Panc1 (cell line): ENCODE measurements around the gene SGK1. TPM values are rescaled to one million over a fixed set of nuclear protein-coding genes. Genes with fewer than 3 reads are reported as not detected.
A peak's percentile ranks its signal among the peaks of the same experiment; 100 is the strongest.

ENCODE experiments used
- ATAC-seq: fragments of 200-7000 bp; cut with Tn5 transposase; 2 replicates; pipeline ENCODE4 v1.9.1; 2020; ENCODE audit warnings: mild to moderate bottlenecking, moderate library complexity
- BruUV-seq: library from RNA; stranded (reverse); fragments of 400-500 nt; replicated peaks from 2 replicates; lab custom pipeline; 2021; lab: Mats Ljungman, UMichigan
- CTCF ChIA-PET: fragments of 300-600 bp; sonication (Branson Sonifier 250); formaldehyde crosslinking; loops from one replicate; lab custom pipeline; 2022; ENCODE audit warnings: antibody characterized with exemption; lab: Charles Lee
- POLR2A ChIA-PET: fragments of 300-600 bp; sonication (Branson Sonifier 250); formaldehyde crosslinking; loops from one replicate; lab custom pipeline; 2022; ENCODE audit warnings: antibody characterized with exemption; lab: Charles Lee
- DNase-seq: peaks from one replicate; pipeline ENCODE4 v3.0.0-alpha.2; 2010; ENCODE audit warnings: low read depth, low spot score
- H3K27ac ChIP-seq: 2 replicates; pipeline ENCODE4 v1.5.1; 2011; ENCODE audit warnings: mild to moderate bottlenecking, low read length, inconsistent platforms
- H3K27me3 ChIP-seq: fragments of 200-500 bp; sonication (Bioruptor generic); 2 replicates; pipeline ENCODE4 v1.6.0; 2014; ENCODE audit warnings: low read length, inconsistent platforms; ENCODE audit not compliant: control insufficient read depth, insufficient read depth
- H3K36me3 ChIP-seq: fragments of 200-500 bp; sonication (Bioruptor generic); 2 replicates; pipeline ENCODE4 v1.5.1; 2014; ENCODE audit warnings: inconsistent platforms, mild to moderate bottlenecking, low read length, moderate library complexity; ENCODE audit not compliant: control insufficient read depth, insufficient read depth
- H3K4me1 ChIP-seq: 2 replicates; pipeline ENCODE4 v1.5.1; 2011; ENCODE audit warnings: inconsistent platforms, mild to moderate bottlenecking, low read length, moderate library complexity; ENCODE audit not compliant: control insufficient read depth, insufficient read depth
- H3K4me3 ChIP-seq, 2 experiments: 2 replicates each; pipeline ENCODE4 v1.5.1; 2011 to 2012; ENCODE audit warnings: low read depth in 2 of 2, low read length in 2 of 2, mild to moderate bottlenecking in 2 of 2, inconsistent platforms in 1 of 2, moderate library complexity in 1 of 2
- H3K9me3 ChIP-seq: fragments of 200-500 bp; sonication (Bioruptor generic); 2 replicates; pipeline ENCODE4 v1.5.1; 2014; ENCODE audit warnings: low read depth, mild to moderate bottlenecking, inconsistent platforms, low read length, moderate library complexity; ENCODE audit not compliant: control insufficient read depth, insufficient read depth
- POLR2AphosphoS5 ChIP-seq: IDR thresholded peaks from 2 replicates; pipeline ENCODE4 v1.6.1; 2012; ENCODE audit warnings: mild to moderate bottlenecking, low read depth, low read length, moderate library complexity
- SIN3A ChIP-seq: IDR thresholded peaks from 2 replicates; pipeline ENCODE4 v1.6.1; 2012; ENCODE audit warnings: low read depth, mild to moderate bottlenecking, low read length, moderate library complexity, borderline replicate concordance; ENCODE audit not compliant: insufficient read depth
- TCF7L2 ChIP-seq: IDR thresholded peaks from 2 replicates; pipeline ENCODE4 v1.6.1; 2011; ENCODE audit warnings: mild to moderate bottlenecking, low read depth, low read length, inconsistent platforms
- in situ Hi-C: cut with HindIII; loops from 2 replicates; pipeline ENCODE4 v1.10.0; 2016; ENCODE audit warnings: low sequenced_read_pairs, low pct_unique_long_range_greater_than_20kb
- intact Hi-C: fragments of 100-400 bp; cut with micrococcal nuclease; formaldehyde crosslinking; loops from one replicate; pipeline ENCODE4 v1.10.0; 2022; ENCODE audit not compliant: unreplicated experiment
- total RNA-seq: library from RNA; stranded (reverse); gene quantifications from one replicate; pipeline ENCODE4 v1.2.1, GENCODE V29; 2021; ENCODE audit not compliant: unreplicated experiment
- TF ChIP-seq, protein P1 (sequence below), 2 experiments: IDR thresholded peaks; 2 replicates each; pipeline ENCODE4 v1.6.1; 2011 to 2012; ENCODE audit warnings: low read depth in 2 of 2, control low read depth in 1 of 2, low read length in 1 of 2, mild to moderate bottlenecking in 1 of 2, moderate library complexity in 1 of 2; ENCODE audit not compliant: insufficient read depth in 1 of 2
- TF ChIP-seq, protein P2 (sequence below): fragments of 450-650 bp; IDR thresholded peaks from 2 replicates; pipeline ENCODE4 v1.5.1; 2017; ENCODE audit warnings: mild to moderate bottlenecking

SGK1 gene
- total RNA-seq, 1 experiment from 2014 or later = 7.5 TPM

DNA sequence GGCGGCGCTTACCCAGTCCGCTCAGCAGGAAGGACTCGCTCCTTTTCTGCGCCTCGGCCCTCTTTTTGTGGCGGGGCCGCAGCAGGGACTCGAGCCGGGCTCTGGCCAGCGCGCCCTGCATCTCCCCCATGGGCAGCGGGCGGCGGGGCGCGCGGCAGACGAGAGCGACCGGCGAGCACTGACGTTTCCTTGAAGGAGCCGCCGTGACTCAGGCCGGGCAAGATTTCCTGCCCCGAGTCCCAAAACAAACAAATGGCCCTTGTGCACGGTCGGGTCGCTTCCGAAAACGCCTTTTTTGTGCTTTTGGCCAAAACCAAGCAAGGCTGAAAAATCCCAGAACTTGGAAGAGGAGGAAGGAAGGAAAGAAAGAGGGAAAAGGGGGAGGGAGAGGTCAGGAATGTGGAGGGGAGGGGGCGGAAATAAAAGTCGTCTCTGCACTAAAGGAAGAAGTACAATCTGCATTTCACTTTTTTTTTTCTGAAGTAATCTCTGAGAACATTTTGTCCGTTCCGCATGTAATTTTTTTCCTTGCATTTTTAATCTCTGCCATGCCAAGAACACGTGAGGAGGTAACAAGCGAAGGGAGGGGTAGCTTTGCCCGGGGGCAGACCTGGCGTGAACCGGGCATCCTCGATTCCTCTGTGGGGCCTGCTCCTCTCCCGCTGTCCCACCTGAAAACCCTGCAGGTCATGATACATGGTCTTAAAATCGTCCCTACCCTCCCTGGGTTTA is 142.2 kb downstream of the SGK1 start:
- BruUV-seq = no TSS peak
- TF ChIP-seq, protein P1, sequence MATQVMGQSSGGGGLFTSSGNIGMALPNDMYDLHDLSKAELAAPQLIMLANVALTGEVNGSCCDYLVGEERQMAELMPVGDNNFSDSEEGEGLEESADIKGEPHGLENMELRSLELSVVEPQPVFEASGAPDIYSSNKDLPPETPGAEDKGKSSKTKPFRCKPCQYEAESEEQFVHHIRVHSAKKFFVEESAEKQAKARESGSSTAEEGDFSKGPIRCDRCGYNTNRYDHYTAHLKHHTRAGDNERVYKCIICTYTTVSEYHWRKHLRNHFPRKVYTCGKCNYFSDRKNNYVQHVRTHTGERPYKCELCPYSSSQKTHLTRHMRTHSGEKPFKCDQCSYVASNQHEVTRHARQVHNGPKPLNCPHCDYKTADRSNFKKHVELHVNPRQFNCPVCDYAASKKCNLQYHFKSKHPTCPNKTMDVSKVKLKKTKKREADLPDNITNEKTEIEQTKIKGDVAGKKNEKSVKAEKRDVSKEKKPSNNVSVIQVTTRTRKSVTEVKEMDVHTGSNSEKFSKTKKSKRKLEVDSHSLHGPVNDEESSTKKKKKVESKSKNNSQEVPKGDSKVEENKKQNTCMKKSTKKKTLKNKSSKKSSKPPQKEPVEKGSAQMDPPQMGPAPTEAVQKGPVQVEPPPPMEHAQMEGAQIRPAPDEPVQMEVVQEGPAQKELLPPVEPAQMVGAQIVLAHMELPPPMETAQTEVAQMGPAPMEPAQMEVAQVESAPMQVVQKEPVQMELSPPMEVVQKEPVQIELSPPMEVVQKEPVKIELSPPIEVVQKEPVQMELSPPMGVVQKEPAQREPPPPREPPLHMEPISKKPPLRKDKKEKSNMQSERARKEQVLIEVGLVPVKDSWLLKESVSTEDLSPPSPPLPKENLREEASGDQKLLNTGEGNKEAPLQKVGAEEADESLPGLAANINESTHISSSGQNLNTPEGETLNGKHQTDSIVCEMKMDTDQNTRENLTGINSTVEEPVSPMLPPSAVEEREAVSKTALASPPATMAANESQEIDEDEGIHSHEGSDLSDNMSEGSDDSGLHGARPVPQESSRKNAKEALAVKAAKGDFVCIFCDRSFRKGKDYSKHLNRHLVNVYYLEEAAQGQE (IDR thresholded peaks at IDR 0.05; ENCODE audit: insufficient read depth in 1 of 2, low read depth in 2 of 2, low read length in 1 of 2) = no peak
- TF ChIP-seq SIN3A = no peak
- TF ChIP-seq POLR2AphosphoS5 = no peak
- TF ChIP-seq TCF7L2 = peak; percentile 51; the same call in 1 of the 2 replicates
- TF ChIP-seq, protein P2, sequence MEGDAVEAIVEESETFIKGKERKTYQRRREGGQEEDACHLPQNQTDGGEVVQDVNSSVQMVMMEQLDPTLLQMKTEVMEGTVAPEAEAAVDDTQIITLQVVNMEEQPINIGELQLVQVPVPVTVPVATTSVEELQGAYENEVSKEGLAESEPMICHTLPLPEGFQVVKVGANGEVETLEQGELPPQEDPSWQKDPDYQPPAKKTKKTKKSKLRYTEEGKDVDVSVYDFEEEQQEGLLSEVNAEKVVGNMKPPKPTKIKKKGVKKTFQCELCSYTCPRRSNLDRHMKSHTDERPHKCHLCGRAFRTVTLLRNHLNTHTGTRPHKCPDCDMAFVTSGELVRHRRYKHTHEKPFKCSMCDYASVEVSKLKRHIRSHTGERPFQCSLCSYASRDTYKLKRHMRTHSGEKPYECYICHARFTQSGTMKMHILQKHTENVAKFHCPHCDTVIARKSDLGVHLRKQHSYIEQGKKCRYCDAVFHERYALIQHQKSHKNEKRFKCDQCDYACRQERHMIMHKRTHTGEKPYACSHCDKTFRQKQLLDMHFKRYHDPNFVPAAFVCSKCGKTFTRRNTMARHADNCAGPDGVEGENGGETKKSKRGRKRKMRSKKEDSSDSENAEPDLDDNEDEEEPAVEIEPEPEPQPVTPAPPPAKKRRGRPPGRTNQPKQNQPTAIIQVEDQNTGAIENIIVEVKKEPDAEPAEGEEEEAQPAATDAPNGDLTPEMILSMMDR = no peak
- Histone ChIP-seq H3K4me1 (peaks cover 16% of the 10 kb centered on the region), H3K27ac (no peak overlapping the region), H3K27me3 (no peaks in the 10 kb centered on the region; the same call in 1 of the 2 replicates), H3K4me3 (peak overlapping the region; percentile 61 to 69), H3K36me3 (no peaks in the 10 kb centered on the region), H3K9me3 (no peaks in the 10 kb centered on the region)
- POLR2A ChIA-PET = interaction anchor here (0.7 kb wide), 1 partner anchor 67 kb away, joined by 3 read pairs; no protein-coding TSS in a partner anchor
- CTCF ChIA-PET = no interaction called here
- DNase-seq = no peak
- in situ Hi-C loops = no loop called here
- intact Hi-C loops = loop anchor here (2.0 kb wide), 2 partner anchors 647 to 765 kb away; no protein-coding TSS in a partner anchor
- peak; percentile 31 for ATAC-seq

DNA sequence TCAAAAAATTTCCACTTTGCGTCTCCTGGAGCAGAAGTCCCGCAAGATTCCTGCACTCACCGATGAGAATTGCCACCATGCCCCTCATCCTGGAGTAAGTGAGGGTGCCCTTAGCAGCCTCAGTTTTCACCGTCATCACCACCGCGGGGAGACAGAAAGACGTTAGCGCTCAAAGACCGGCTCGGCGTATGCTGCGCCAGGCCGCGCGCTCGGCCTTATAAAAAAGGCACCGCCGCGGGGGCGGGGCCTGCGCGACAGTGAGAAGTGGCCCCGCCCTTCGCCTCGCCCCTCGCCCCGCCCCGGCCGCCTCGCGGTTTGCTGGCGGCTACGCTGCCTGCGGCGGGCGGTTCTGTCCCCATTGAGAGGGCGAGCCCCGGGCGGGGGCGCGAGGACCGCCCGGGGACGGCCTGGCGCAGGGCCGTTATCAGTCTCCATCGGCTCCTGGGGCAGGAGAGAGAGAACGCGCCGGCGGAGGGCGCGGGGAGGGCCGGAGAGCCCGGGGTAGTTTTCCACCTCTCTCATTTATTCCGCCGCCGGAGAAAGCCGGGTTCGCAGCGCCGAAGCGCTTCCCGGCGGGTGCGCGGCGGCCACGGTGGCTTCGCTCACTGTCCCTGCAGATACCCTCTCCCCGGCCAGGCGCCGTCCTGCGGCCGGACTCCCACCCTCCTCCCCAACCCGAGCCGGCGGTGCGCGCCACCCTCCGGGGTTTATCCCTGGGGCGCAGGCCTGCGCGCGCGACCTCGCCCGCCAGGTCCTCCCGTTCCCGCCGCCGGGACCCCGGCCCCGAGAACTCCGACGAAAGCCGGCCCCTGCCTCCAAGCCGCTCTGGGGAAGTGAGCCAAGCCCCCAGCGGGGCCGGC is 143.0 kb downstream of the SGK1 start:
- TF ChIP-seq SIN3A (peak; percentile 43; the same call in 1 of the 2 replicates), TCF7L2 (peak; percentile 20; the same call in 1 of the 2 replicates), POLR2AphosphoS5 (peak; percentile 93)
- TF ChIP-seq, protein P1 (IDR thresholded peaks at IDR 0.05; ENCODE audit: insufficient read depth in 1 of 2, low read depth in 2 of 2, low read length in 1 of 2) = no peak

More for the DNA sequence above, 143.0 kb downstream of the SGK1 start:
- no TSS peak for BruUV-seq
- H3K27me3 ChIP-seq = no peaks in the 10 kb centered on the region; the same call in 1 of the 2 replicates
- DNase-seq (peak; percentile 59), ATAC-seq (peak; percentile 81)
- intact Hi-C loops (loop anchor here (1.0 to 2.0 kb wide), 4 partner anchors 466 to 766 kb away; no protein-coding TSS in a partner anchor), in situ Hi-C loops (no loop called here)
- peak overlapping the region; percentile 61 to 69 for H3K4me3 ChIP-seq
- H3K9me3 ChIP-seq = no peaks in the 10 kb centered on the region
- no peaks in the 10 kb centered on the region for H3K36me3 ChIP-seq
- peak overlapping the region; percentile 68 for H3K27ac ChIP-seq
- CTCF ChIA-PET = no interaction called here
- peaks cover 16% of the 10 kb centered on the region for H3K4me1 ChIP-seq
- POLR2A ChIA-PET = no interaction called here
